ENCODE measurements around the gene RHOB. TPM values are rescaled to one million over a fixed set of nuclear protein-coding genes. Genes with fewer than 3 reads are reported as not detected.
A peak's percentile ranks its signal among the peaks of the same experiment; 100 is the strongest.

Gene RHOB
- total and polyA plus RNA-seq, 2 of the 13 experiments (the other 11 are each of a cell fraction or from before 2014, with no cell fraction given) = 192 to 268 TPM

DNA sequence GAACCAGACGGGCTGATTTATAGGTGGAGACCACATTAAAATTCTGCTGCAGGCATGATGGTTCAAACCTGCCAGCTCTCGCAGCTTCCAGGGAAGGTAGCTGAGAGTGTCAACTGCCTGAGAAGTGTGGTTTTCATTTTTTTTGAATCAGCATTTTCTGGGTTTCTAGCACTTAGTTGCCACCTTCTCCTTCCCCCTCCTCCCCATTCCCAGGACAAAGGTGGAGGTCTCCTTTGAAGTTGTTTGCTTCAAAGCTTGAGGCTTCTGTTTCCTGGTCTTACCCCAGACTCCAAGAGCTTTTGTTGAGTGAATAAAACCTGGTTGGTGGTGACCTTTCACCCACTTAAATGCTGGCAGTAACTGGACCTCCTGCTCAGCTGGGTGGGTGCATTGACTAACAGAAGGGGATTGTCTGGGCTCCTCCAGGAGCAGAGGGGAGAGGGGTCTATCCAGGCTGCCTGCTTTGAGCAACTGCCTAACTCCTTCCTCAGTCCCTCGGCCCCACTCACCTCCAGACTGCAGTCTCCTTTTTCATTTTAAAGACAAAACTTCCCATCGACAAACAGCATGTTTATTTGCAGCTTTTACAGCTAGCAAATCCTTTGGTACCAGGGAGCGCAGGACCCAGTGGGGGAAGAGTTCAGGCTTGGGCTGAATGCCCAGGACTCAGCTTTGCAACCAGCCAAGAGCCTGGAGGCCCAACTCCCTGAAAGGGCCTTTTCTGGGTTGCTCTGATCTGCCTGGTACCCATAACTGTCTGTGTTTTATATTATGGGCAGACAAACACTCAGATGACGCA, 3.5 kb downstream of the RHOB start (continued):
- TF ChIP-seq ZNF557 (CRISPR knock-in tag; IDR thresholded peaks at IDR 0.05) = peak; percentile 43; the same call in 1 of the 2 replicates
- 0 out of 2 replicates have a peak, but pooled peaks have one; percentile 3 for TF ChIP-seq ZNF33A (CRISPR knock-in tag; IDR thresholded peaks at IDR 0.05; ENCODE audit: borderline replicate concordance)
- TF ChIP-seq, protein P1, sequence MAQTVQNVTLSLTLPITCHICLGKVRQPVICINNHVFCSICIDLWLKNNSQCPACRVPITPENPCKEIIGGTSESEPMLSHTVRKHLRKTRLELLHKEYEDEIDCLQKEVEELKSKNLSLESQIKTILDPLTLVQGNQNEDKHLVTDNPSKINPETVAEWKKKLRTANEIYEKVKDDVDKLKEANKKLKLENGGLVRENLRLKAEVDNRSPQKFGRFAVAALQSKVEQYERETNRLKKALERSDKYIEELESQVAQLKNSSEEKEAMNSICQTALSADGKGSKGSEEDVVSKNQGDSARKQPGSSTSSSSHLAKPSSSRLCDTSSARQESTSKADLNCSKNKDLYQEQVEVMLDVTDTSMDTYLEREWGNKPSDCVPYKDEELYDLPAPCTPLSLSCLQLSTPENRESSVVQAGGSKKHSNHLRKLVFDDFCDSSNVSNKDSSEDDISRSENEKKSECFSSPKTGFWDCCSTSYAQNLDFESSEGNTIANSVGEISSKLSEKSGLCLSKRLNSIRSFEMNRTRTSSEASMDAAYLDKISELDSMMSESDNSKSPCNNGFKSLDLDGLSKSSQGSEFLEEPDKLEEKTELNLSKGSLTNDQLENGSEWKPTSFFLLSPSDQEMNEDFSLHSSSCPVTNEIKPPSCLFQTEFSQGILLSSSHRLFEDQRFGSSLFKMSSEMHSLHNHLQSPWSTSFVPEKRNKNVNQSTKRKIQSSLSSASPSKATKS (CRISPR knock-in tag; IDR thresholded peaks at IDR 0.05) = no peak
- TF ChIP-seq ZSCAN25 (CRISPR knock-in tag; IDR thresholded peaks at IDR 0.05) = no peak
- TF ChIP-seq, protein P2, sequence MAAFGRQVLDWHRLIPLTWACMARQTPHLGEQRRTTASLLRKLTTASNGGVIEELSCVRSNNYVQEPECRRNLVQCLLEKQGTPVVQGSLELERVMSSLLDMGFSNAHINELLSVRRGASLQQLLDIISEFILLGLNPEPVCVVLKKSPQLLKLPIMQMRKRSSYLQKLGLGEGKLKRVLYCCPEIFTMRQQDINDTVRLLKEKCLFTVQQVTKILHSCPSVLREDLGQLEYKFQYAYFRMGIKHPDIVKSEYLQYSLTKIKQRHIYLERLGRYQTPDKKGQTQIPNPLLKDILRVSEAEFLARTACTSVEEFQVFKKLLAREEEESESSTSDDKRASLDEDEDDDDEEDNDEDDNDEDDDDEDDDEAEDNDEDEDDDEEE (CRISPR knock-in tag; IDR thresholded peaks at IDR 0.05) = no peak
- TF ChIP-seq, protein P3, sequence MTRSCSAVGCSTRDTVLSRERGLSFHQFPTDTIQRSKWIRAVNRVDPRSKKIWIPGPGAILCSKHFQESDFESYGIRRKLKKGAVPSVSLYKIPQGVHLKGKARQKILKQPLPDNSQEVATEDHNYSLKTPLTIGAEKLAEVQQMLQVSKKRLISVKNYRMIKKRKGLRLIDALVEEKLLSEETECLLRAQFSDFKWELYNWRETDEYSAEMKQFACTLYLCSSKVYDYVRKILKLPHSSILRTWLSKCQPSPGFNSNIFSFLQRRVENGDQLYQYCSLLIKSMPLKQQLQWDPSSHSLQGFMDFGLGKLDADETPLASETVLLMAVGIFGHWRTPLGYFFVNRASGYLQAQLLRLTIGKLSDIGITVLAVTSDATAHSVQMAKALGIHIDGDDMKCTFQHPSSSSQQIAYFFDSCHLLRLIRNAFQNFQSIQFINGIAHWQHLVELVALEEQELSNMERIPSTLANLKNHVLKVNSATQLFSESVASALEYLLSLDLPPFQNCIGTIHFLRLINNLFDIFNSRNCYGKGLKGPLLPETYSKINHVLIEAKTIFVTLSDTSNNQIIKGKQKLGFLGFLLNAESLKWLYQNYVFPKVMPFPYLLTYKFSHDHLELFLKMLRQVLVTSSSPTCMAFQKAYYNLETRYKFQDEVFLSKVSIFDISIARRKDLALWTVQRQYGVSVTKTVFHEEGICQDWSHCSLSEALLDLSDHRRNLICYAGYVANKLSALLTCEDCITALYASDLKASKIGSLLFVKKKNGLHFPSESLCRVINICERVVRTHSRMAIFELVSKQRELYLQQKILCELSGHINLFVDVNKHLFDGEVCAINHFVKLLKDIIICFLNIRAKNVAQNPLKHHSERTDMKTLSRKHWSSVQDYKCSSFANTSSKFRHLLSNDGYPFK (CRISPR knock-in tag; IDR thresholded peaks at IDR 0.05; ENCODE audit: borderline replicate concordance) = peak; percentile 26; the same call in 1 of the 2 replicates
- TF ChIP-seq, protein P4, sequence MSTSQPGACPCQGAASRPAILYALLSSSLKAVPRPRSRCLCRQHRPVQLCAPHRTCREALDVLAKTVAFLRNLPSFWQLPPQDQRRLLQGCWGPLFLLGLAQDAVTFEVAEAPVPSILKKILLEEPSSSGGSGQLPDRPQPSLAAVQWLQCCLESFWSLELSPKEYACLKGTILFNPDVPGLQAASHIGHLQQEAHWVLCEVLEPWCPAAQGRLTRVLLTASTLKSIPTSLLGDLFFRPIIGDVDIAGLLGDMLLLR (CRISPR knock-in tag; IDR thresholded peaks at IDR 0.05) = no peak
- peak; percentile 11; the same call in 1 of the 2 replicates for TF ChIP-seq POLR2AphosphoS5 (IDR thresholded peaks at IDR 0.05; ENCODE audit: low read depth, low read length)
- TF ChIP-seq ZNF367 (CRISPR knock-in tag; IDR thresholded peaks at IDR 0.05; ENCODE audit: borderline replicate concordance) = 0 out of 2 replicates have a peak, but pooled peaks have one; percentile 40
- TF ChIP-seq NCOA5 (CRISPR knock-in tag; IDR thresholded peaks at IDR 0.05) = no peak
- no peak for TF ChIP-seq ZNF614 (CRISPR knock-in tag; IDR thresholded peaks at IDR 0.05; ENCODE audit: borderline replicate concordance)
- TF ChIP-seq DDIT3 (CRISPR knock-in tag; IDR thresholded peaks at IDR 0.05) = no peak
- no peak for TF ChIP-seq PREB (CRISPR knock-in tag; IDR thresholded peaks at IDR 0.05)
- 0 out of 2 replicates have a peak, but pooled peaks have one; percentile 32 for TF ChIP-seq THAP11 (CRISPR knock-in tag; IDR thresholded peaks at IDR 0.05)
- TF ChIP-seq, protein P5, sequence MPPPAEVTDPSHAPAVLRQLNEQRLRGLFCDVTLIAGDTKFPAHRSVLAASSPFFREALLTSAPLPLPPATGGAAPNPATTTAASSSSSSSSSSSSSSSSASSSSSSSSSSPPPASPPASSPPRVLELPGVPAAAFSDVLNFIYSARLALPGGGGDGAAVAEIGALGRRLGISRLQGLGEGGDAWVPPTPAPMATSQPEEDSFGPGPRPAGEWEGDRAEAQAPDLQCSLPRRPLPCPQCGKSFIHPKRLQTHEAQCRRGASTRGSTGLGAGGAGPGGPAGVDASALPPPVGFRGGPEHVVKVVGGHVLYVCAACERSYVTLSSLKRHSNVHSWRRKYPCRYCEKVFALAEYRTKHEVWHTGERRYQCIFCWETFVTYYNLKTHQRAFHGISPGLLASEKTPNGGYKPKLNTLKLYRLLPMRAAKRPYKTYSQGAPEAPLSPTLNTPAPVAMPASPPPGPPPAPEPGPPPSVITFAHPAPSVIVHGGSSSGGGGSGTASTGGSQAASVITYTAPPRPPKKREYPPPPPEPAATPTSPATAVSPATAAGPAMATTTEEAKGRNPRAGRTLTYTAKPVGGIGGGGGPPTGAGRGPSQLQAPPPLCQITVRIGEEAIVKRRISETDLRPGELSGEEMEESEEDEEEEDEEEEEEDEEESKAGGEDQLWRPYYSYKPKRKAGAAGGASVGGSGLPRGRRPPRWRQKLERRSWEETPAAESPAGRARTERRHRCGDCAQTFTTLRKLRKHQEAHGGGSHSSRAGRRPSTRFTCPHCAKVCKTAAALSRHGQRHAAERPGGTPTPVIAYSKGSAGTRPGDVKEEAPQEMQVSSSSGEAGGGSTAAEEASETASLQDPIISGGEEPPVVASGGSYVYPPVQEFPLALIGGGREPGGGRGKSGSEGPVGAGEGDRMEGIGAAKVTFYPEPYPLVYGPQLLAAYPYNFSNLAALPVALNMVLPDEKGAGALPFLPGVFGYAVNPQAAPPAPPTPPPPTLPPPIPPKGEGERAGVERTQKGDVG (CRISPR knock-in tag; IDR thresholded peaks at IDR 0.05; ENCODE audit: borderline replicate concordance) = 0 out of 2 replicates have a peak, but pooled peaks have one; percentile 17
- no peak for TF ChIP-seq RFXANK (CRISPR knock-in tag; IDR thresholded peaks at IDR 0.05)
